GM12864 (cell line): ENCODE data around the gene OTUB2.

Experiments
- DNase-seq: peaks from one replicate; pipeline ENCODE4 v3.0.0-alpha.2; 2011; ENCODE audit warnings: low read depth
- H3K4me3 ChIP-seq: 2 replicates; pipeline ENCODE4 v1.5.1; 2011; ENCODE audit warnings: mild to moderate bottlenecking, low read depth, low read length, control low read depth
- TF ChIP-seq, protein P1 (sequence below): IDR thresholded peaks from 2 replicates; pipeline ENCODE4 v1.5.1; 2011; ENCODE audit warnings: low read depth, mild to moderate bottlenecking, moderate library complexity, low read length, control low read depth, inconsistent platforms; ENCODE audit errors: missing control alignments

OTUB2 gene

DNA sequence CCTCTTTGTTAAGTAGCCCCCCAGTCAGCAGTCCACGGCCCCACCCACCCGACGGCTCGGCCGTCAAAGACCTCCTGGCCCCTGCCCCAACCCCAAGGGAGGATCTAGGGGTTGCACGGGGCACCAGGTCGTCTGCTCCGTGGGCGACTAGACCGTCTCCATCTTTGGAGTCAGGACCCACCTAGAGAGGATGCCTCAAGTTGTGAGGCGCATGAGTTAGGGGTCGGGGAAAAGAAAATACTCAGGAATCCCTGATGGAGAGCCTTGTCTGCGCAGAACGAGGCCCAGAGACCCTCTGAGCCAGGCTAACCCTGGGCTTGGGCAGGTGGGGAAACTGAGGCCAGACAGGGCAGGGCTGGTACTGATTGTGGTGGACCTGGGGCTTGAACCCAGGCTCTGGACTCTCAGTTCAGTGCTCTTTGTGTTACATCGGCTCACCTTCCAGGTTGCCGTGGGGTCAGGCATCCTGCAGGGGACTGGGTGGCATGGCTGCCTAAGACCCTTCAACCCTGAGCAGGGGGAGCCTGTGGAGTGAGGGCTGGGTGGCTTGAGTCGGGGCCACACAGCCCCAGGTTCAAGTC lies 839 bp downstream of the OTUB2 start:
- no peak for DNase-seq
- peak overlapping the region; percentile 49 for H3K4me3 ChIP-seq
- TF ChIP-seq, protein P1, sequence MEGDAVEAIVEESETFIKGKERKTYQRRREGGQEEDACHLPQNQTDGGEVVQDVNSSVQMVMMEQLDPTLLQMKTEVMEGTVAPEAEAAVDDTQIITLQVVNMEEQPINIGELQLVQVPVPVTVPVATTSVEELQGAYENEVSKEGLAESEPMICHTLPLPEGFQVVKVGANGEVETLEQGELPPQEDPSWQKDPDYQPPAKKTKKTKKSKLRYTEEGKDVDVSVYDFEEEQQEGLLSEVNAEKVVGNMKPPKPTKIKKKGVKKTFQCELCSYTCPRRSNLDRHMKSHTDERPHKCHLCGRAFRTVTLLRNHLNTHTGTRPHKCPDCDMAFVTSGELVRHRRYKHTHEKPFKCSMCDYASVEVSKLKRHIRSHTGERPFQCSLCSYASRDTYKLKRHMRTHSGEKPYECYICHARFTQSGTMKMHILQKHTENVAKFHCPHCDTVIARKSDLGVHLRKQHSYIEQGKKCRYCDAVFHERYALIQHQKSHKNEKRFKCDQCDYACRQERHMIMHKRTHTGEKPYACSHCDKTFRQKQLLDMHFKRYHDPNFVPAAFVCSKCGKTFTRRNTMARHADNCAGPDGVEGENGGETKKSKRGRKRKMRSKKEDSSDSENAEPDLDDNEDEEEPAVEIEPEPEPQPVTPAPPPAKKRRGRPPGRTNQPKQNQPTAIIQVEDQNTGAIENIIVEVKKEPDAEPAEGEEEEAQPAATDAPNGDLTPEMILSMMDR: no peak

- no peak for DNase-seq
Observed at GRCh38 chr14:94027566-94028449, 1.7 kb downstream of the OTUB2 start.

GRCh38 chr14:94028450-94028826 lies 2.3 kb downstream of the OTUB2 start:
- no peak for DNase-seq
- no peak overlapping the region for H3K4me3 ChIP-seq
- TF ChIP-seq, protein P1: no peak

More at GRCh38 chr14:94027566-94028449, 1.7 kb downstream of the OTUB2 start:
- no peak overlapping the region for H3K4me3 ChIP-seq
- TF ChIP-seq, protein P1: no peak

DNA sequence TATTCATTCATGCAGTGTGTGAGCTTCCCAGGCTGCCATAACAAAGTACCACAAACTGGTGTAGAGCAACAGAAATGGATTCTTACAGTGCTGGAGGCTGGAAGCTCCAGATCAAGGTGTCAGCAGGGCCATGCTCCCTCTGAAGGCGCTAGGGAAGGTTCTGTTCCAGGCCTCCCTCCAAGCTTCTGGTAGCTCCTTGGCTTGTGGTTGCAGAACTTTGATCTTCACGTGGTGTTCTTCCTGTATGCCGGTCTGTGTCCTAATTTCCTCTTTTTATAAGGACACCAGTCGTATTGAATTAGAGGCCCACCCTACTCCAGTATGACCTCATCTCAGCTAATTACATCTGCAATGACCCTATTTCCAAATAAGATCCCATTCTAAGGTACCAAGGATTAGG lies 3.1 kb downstream of the OTUB2 start:
- no peak for DNase-seq
- TF ChIP-seq, protein P1: no peak
- no peak overlapping the region for H3K4me3 ChIP-seq

DNA sequence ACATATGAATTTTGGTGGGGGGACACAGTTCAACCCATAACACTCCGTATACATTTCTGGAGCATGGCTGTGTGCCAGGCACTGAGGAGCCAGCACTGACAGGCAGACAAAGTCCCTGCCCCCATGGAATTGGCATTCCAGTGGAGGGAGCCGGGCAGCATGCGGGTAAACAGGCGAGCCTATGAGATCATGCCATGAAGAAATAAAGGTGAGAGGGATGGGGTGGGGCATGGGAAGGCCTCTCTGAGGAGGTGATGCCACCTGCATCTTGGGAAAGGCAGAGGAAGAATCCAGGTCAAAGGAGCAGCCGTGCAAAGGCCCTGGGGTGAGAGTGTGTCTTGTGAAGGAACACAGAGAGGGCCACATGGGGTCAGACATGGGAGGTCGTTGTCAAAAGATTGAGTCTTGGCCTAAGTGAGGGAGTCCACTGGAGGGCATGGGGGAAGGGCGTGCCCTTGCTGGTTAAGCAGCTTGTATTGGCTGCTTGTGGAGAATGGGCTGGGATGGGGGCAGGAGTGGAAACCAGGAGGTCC lies 3.6 kb downstream of the OTUB2 start:
- H3K4me3 ChIP-seq: no peak overlapping the region
- TF ChIP-seq, protein P1: no peak
- DNase-seq: no peak

GRCh38 chr14:94030571-94030970 lies 4.4 kb downstream of the OTUB2 start:
- TF ChIP-seq, protein P1: no peak
- no peak overlapping the region for H3K4me3 ChIP-seq
- no peak for DNase-seq
